Dendritic cell treated with granulocyte-macrophage colony-stimulating factor and Interleukin-4, amounts not matched to agents 40 ng/mL and 50 ng/mL, for 4 days (primary cell): Measurements from ENCODE around the gene ABCD2.
"Not testable (repeated sequence)": the region's sequence is repeated elsewhere in the genome, so short reads cannot be mapped to it uniquely, and the experiment has no call there.

Source experiments
- H3K27ac Mint-ChIP-seq: one replicate; pipeline ENCODE4 v1.8.0; 2022; ENCODE audit warnings: mild to moderate bottlenecking, mixed read lengths
- H3K27me3 Mint-ChIP-seq: one replicate; pipeline ENCODE4 v1.8.0; 2022; ENCODE audit warnings: mild to moderate bottlenecking, mixed read lengths
- H3K36me3 Mint-ChIP-seq: one replicate; pipeline ENCODE4 v1.8.0; 2022; ENCODE audit warnings: low read depth, mixed read lengths
- H3K4me1 Mint-ChIP-seq: one replicate; pipeline ENCODE4 v1.8.0; 2022; ENCODE audit warnings: low read depth, mixed read lengths
- H3K4me3 Mint-ChIP-seq: one replicate; pipeline ENCODE4 v1.8.0; 2022; ENCODE audit warnings: mild to moderate bottlenecking, moderate library complexity, mixed read lengths
- H3K9me3 Mint-ChIP-seq: one replicate; pipeline ENCODE4 v1.8.0; 2022; ENCODE audit warnings: mixed read lengths
- intact Hi-C: fragments of 100-400 bp; cut with micrococcal nuclease; formaldehyde crosslinking; loops from one replicate; pipeline ENCODE4 v1.15.0; 2022

ABCD2 gene

GRCh38 chr12:39544211-39544610, 75.4 kb downstream of the ABCD2 start:
- H3K27me3 Mint-ChIP-seq, H3K4me1 Mint-ChIP-seq, H3K36me3 Mint-ChIP-seq, intact Hi-C loops, H3K27ac Mint-ChIP-seq, H3K4me3 Mint-ChIP-seq, H3K9me3 Mint-ChIP-seq: not testable (repeated sequence)

- no peaks in the 10 kb centered on the region for H3K9me3 Mint-ChIP-seq
- no peak overlapping the region for H3K4me3 Mint-ChIP-seq
- intact Hi-C loops: no loop called here
- H3K27me3 Mint-ChIP-seq: no peaks in the 10 kb centered on the region
- H3K4me1 Mint-ChIP-seq: no peaks in the 10 kb centered on the region
- no peaks in the 10 kb centered on the region for H3K36me3 Mint-ChIP-seq
- H3K27ac Mint-ChIP-seq: no peak overlapping the region
Measured at GRCh38 chr12:39541471-39541870, 78.1 kb downstream of the ABCD2 start.

- Mint-ChIP-seq H3K4me3 (no peak overlapping the region), H3K27me3 (no peaks in the 10 kb centered on the region), H3K27ac (no peak overlapping the region), H3K9me3 (no peaks in the 10 kb centered on the region), H3K36me3 (no peaks in the 10 kb centered on the region), H3K4me1 (no peaks in the 10 kb centered on the region)
- intact Hi-C loops: no loop called here
Measured at GRCh38 chr12:39538679-39539104, 80.9 kb downstream of the ABCD2 start.

GRCh38 chr12:39533951-39534350, 85.7 kb downstream of the ABCD2 start:
- intact Hi-C loops: no loop called here
- H3K27ac Mint-ChIP-seq: no peak overlapping the region
- H3K36me3 Mint-ChIP-seq: no peaks in the 10 kb centered on the region
- no peak overlapping the region for H3K4me3 Mint-ChIP-seq
- no peaks in the 10 kb centered on the region for H3K4me1 Mint-ChIP-seq
- H3K9me3 Mint-ChIP-seq: no peaks in the 10 kb centered on the region
- H3K27me3 Mint-ChIP-seq: no peaks in the 10 kb centered on the region

GRCh38 chr12:39532448-39532847, 87.2 kb downstream of the ABCD2 start:
- Mint-ChIP-seq H3K36me3 (no peaks in the 10 kb centered on the region), H3K9me3 (peaks cover 3% of the 10 kb centered on the region), H3K4me1 (no peaks in the 10 kb centered on the region), H3K27me3 (no peaks in the 10 kb centered on the region), H3K27ac (no peak overlapping the region), H3K4me3 (no peak overlapping the region)
- intact Hi-C loops: no loop called here

DNA sequence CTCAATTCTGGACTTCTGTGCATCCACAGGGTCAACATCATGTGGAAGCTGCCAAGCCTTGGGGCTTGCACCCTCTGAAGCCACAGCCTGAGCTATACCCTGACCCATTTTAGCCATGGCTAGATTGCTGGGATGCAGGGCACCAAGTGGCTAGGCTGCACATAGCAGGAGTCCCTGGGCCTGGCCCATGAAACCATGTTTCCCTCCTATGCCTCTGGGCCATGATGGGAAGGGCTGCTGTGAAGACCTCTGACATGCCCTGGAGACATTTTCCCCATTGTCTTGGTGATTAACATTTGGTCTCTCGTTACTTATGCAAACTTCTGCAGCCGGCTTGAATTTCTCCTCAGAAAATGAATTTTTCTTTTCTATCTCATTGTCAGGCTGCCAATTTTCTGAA, 92.6 kb downstream of the ABCD2 start:
- H3K4me1 Mint-ChIP-seq: no peaks in the 10 kb centered on the region
- peaks cover 21% of the 10 kb centered on the region for H3K9me3 Mint-ChIP-seq
- H3K27me3 Mint-ChIP-seq: no peaks in the 10 kb centered on the region
- H3K36me3 Mint-ChIP-seq: no peaks in the 10 kb centered on the region
- no peak overlapping the region for H3K4me3 Mint-ChIP-seq
- intact Hi-C loops: no loop called here
- no peak overlapping the region for H3K27ac Mint-ChIP-seq

GRCh38 chr12:39522167-39522566, 97.4 kb downstream of the ABCD2 start:
- intact Hi-C loops, H3K27ac Mint-ChIP-seq, H3K4me3 Mint-ChIP-seq, H3K36me3 Mint-ChIP-seq, H3K4me1 Mint-ChIP-seq, H3K27me3 Mint-ChIP-seq: not testable (repeated sequence)
- H3K9me3 Mint-ChIP-seq: peaks cover 17% of the 10 kb centered on the region

- H3K4me3 Mint-ChIP-seq: no peak overlapping the region
- H3K9me3 Mint-ChIP-seq: peaks cover 59% of the 10 kb centered on the region
- intact Hi-C loops: no loop called here
- H3K36me3 Mint-ChIP-seq: no peaks in the 10 kb centered on the region
- H3K4me1 Mint-ChIP-seq: no peaks in the 10 kb centered on the region
- H3K27ac Mint-ChIP-seq: no peak overlapping the region
- no peaks in the 10 kb centered on the region for H3K27me3 Mint-ChIP-seq
Measured at GRCh38 chr12:39510001-39510400, 109.6 kb downstream of the ABCD2 start.

- no peak overlapping the region for H3K4me3 Mint-ChIP-seq
- H3K27ac Mint-ChIP-seq: no peak overlapping the region
- no peaks in the 10 kb centered on the region for H3K36me3 Mint-ChIP-seq
- H3K9me3 Mint-ChIP-seq: peaks cover 18% of the 10 kb centered on the region
- no peaks in the 10 kb centered on the region for H3K4me1 Mint-ChIP-seq
- intact Hi-C loops: no loop called here
- no peaks in the 10 kb centered on the region for H3K27me3 Mint-ChIP-seq
Measured at GRCh38 chr12:39505554-39505953, 114.0 kb downstream of the ABCD2 start.

DNA sequence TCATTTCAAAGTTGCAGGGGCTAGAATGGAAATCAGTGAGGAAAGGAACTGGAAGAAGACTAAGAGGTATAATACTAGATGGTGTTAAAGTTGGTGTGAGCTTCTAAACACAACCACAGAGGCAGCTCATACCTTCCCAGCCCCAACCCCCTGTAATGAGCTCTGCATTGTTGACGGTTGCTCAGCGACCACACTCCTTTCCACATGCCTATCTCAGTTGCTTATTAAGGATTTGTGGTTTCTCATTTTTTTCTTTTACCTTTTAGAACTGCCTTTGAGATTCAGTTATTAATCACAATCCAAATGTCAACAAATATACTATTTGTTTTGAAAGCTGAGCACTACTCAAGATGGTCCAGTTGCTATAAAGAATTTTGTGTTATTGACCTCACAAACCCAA, 114.6 kb downstream of the ABCD2 start:
- H3K27me3 Mint-ChIP-seq: no peaks in the 10 kb centered on the region
- no peaks in the 10 kb centered on the region for H3K36me3 Mint-ChIP-seq
- H3K9me3 Mint-ChIP-seq: peaks cover 12% of the 10 kb centered on the region
- no peak overlapping the region for H3K4me3 Mint-ChIP-seq
- H3K4me1 Mint-ChIP-seq: no peaks in the 10 kb centered on the region
- intact Hi-C loops: no loop called here
- no peak overlapping the region for H3K27ac Mint-ChIP-seq

GRCh38 chr12:39503439-39503838, 116.2 kb downstream of the ABCD2 start:
- intact Hi-C loops: no loop called here
- H3K27me3 Mint-ChIP-seq: no peaks in the 10 kb centered on the region
- H3K27ac Mint-ChIP-seq: no peak overlapping the region
- H3K4me3 Mint-ChIP-seq: no peak overlapping the region
- H3K4me1 Mint-ChIP-seq: no peaks in the 10 kb centered on the region
- no peaks in the 10 kb centered on the region for H3K9me3 Mint-ChIP-seq
- no peaks in the 10 kb centered on the region for H3K36me3 Mint-ChIP-seq

- Mint-ChIP-seq H3K36me3 (no peaks in the 10 kb centered on the region), H3K27me3 (no peaks in the 10 kb centered on the region), H3K27ac (no peak overlapping the region), H3K4me1 (no peaks in the 10 kb centered on the region), H3K4me3 (no peak overlapping the region), H3K9me3 (no peaks in the 10 kb centered on the region)
- intact Hi-C loops: no loop called here
Measured at GRCh38 chr12:39502726-39503125, 116.9 kb downstream of the ABCD2 start.
